Measurements from ENCODE around the gene SYCE1. TPM values are rescaled to one million over a fixed set of nuclear protein-coding genes. Genes with fewer than 3 reads are reported as not detected.

SYCE1 gene
- total and polyA plus RNA-seq, 2 experiments from 2014 or later: 0.53 TPM; not detected in 1

GRCh38 chr10:133592716-133593115 lies 27.3 kb upstream of the SYCE1 start (continued):
- TF ChIP-seq ZNF462 (CRISPR knock-in tag; IDR thresholded peaks at IDR 0.05) (no peak), CTCF (conservative IDR thresholded peaks at IDR 0.05; ENCODE audit: low read depth in 2 of 2) (no peak), STAT1 (IDR thresholded peaks at IDR 0.05; ENCODE audit: unreplicated experiment) (no peak), REST (IDR thresholded peaks at IDR 0.05; ENCODE audit: unreplicated experiment) (no peak), ZNF331 (CRISPR knock-in tag; IDR thresholded peaks at IDR 0.05; ENCODE audit: low read depth) (no peak), ZNF114 (CRISPR knock-in tag; IDR thresholded peaks at IDR 0.05) (no peak)

Data from GM23338 (cell line).